D721Med (cell line): ENCODE results near the gene CENPK.

ENCODE experiments used
- DNase-seq: peaks from one replicate; pipeline ENCODE4 v3.0.0; 2011; ENCODE audit warnings: low spot score; ENCODE audit not compliant: insufficient read length
- FAIRE-seq: peaks from 2 replicates; lab custom pipeline; 2011; peaks lifted over from hg19 to GRCh38; lab: Jason Lieb, UNC
- TF ChIP-seq, protein P1 (sequence below): IDR thresholded peaks from 2 replicates; pipeline ENCODE4 v1.5.1; 2012; ENCODE audit warnings: mild to moderate bottlenecking, control low read depth; ENCODE audit not compliant: insufficient read depth; ENCODE audit errors: missing control alignments

The CENPK gene

DNA sequence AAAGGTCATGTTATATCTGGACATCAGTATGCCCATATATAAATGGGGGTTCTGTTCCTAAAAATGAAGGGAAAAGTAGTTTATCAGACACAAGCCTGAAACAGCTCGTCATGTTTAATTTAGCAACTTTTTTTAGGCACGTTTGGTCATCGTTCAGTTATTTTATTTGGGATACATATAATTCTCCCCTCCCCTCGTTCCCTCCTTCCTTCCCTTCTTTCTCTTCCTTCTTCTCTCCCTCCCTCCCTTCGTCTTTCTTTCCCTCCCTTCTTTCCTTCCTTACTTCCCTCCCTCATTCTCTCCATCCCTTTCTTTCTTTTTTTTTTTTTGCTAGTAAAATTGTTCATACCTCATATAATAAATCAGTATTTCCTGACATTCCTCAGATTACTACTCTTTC lies 3.5 kb upstream of the CENPK start:
- TF ChIP-seq, protein P1, sequence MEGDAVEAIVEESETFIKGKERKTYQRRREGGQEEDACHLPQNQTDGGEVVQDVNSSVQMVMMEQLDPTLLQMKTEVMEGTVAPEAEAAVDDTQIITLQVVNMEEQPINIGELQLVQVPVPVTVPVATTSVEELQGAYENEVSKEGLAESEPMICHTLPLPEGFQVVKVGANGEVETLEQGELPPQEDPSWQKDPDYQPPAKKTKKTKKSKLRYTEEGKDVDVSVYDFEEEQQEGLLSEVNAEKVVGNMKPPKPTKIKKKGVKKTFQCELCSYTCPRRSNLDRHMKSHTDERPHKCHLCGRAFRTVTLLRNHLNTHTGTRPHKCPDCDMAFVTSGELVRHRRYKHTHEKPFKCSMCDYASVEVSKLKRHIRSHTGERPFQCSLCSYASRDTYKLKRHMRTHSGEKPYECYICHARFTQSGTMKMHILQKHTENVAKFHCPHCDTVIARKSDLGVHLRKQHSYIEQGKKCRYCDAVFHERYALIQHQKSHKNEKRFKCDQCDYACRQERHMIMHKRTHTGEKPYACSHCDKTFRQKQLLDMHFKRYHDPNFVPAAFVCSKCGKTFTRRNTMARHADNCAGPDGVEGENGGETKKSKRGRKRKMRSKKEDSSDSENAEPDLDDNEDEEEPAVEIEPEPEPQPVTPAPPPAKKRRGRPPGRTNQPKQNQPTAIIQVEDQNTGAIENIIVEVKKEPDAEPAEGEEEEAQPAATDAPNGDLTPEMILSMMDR: no peak
- no peak for DNase-seq
- FAIRE-seq: no peak

DNA sequence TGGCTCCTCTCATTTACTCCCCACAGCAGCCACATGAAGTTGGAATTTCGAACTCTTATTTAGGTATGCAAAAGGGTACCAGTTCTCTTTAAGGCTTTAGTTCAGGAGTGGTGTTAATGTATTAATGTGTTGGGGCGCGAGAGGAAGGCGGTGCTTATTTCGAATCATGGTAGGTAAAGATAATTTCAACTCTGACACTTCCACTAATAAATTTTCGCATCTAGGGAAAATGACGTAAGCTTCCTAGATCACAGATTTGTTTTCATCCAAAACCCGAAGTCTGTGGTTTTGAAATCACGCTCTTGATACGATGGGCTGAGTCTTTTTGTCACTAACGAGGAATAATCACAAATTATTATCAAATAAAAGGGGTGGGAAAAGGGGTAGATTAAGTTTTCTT lies 809 bp upstream of the CENPK start:
- TF ChIP-seq, protein P1: no peak
- FAIRE-seq (no peak), DNase-seq (no peak)

DNA sequence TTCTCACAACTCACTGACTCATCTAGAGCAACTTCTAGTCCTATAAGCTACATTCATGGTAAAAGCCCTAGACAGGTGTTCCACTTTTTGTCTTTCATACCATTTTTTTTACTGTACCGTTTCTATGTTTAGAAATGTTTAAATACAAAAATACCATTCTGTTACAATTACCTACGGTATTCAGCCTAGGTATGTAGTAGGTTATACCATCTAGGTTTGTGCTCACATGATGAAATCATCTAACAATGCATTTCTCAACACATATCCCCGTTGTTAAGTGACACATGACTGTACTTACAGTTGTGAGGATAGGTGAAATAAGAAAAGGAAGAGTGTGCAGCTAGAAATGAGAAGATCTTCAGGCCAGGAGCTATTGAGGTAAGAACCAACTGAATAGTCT lies 6.2 kb downstream of the CENPK start:
- no peak for DNase-seq
- no peak for FAIRE-seq
- TF ChIP-seq, protein P1: no peak

DNA sequence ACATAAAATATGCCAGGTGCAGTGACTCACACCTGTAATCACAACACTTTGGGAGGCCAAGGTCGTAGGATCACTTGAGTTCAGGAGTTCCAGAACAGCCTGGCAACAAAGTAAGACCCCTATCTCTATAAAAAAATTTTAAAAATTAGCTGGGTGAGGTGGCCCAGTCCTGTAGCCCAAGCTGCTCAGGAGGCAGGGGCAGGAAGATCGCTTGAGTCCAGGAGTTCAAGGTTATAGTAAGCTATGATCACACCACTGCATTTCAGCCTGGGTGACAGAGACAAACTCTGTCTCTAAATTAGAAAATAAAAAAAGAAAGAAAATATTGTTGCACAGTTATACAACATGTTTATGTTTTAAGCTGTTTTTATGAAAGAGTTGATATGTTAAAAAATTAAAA lies 6.8 kb downstream of the CENPK start:
- no peak for FAIRE-seq
- DNase-seq: no peak
- TF ChIP-seq, protein P1: no peak

DNA sequence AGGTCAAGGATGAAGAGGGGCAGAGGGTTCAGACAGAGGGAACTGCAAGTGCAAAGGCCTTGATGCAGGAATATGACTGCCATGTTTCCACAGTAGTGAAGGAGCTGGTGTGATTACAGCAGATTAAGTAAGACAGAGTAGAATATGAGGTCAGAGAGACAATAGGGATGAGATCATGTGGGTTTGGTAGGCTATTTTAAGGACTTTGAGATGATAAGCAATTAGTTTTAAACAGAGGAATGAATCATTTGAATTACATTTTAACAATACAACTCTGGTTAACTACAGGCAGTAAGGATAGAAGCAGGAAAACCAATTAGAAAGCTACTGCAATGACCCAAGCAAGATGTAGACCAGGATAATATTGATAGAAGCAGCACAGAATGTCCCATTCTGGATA lies 7.7 kb downstream of the CENPK start:
- DNase-seq (no peak), FAIRE-seq (no peak)
- TF ChIP-seq, protein P1: no peak

DNA sequence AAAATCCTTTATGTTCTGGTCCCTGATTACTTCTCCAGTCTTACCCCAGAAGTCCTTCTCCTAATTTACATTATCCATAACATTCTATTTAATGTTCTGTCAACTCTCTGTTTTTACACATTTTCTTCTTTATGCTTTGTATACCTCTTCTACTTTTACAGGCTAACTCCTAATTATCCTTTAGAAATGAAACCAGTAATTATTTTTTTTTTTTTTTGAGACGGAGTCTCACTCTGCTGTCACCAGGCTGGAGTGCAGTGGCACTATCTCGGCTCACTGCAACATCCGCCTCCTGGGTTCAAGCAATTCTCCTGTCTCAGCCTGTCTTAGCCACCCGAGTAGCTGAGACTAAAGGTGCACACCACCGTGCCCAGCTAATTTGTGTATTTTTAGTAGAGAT lies 9.0 kb downstream of the CENPK start:
- FAIRE-seq (no peak), DNase-seq (no peak)
- TF ChIP-seq, protein P1: no peak

DNA sequence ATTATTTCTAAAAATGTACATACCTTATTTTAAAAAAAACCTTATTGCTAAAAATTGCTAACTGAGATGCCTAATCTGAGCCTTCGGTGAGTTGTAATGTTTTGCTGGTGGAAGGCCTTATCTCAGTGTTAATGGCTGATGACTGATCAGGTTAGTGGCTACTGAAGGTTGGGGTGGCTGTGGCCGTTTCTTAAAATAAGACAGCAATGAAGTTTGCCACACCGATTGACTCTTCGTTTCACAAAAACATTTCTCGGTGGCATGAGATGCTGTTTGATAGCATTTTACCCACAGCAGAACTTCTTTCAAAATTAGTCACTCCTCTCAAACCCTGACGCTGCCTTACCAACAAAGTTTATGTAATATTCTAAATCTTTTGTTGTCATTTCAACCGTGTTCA lies 14.7 kb downstream of the CENPK start:
- DNase-seq (no peak), FAIRE-seq (no peak)
- TF ChIP-seq, protein P1: no peak
